ENCODE measurements around the gene CCL25.

CCL25 gene

GRCh38 chr19:8046569-8047165 lies 5.9 kb upstream of the CCL25 start:
- no peak for DNase-seq

- peak; percentile 77 for DNase-seq
Measured at GRCh38 chr19:8050274-8051096, 2.1 kb upstream of the CCL25 start.

- no peak for DNase-seq
Measured at GRCh38 chr19:8054169-8054568, 1.6 kb downstream of the CCL25 start.

GRCh38 chr19:8056533-8056932 lies 4.0 kb downstream of the CCL25 start:
- DNase-seq, result no peak

GRCh38 chr19:8057545-8058270 lies 5.1 kb downstream of the CCL25 start:
- no peak for DNase-seq

- DNase-seq, result no peak
Measured at GRCh38 chr19:8064911-8065874, 12.6 kb downstream of the CCL25 start.

- DNase-seq, result no peak
Measured at GRCh38 chr19:8065875-8066261, 13.3 kb downstream of the CCL25 start.

GRCh38 chr19:8069096-8069973 lies 16.8 kb downstream of the CCL25 start:
- no peak for DNase-seq

GRCh38 chr19:8071912-8072311 lies 19.4 kb downstream of the CCL25 start:
- no peak for DNase-seq

- no peak for DNase-seq
Measured at GRCh38 chr19:8074501-8074900, 21.9 kb downstream of the CCL25 start.

GRCh38 chr19:8075158-8076074 lies 22.9 kb downstream of the CCL25 start:
- no peak for DNase-seq

- no peak for DNase-seq
Measured at GRCh38 chr19:8079988-8080387, 27.4 kb downstream of the CCL25 start.

- no peak for DNase-seq
Measured at GRCh38 chr19:8080832-8081231, 28.3 kb downstream of the CCL25 start.

- DNase-seq, result peak; percentile 55
Measured at GRCh38 chr19:8081569-8082550, 29.3 kb downstream of the CCL25 start.

GRCh38 chr19:8083141-8083540 lies 30.6 kb downstream of the CCL25 start:
- no peak for DNase-seq

GRCh38 chr19:8084152-8084551 lies 31.6 kb downstream of the CCL25 start:
- DNase-seq, result no peak

- no peak for DNase-seq
Measured at GRCh38 chr19:8085598-8086408, 33.2 kb downstream of the CCL25 start.

- no peak for DNase-seq
Measured at GRCh38 chr19:8086849-8087248, 34.3 kb downstream of the CCL25 start.
